Osteocyte (in vitro differentiated cells): Measurements from ENCODE around the gene EMC10. TPM values are rescaled to one million over a fixed set of nuclear protein-coding genes. Genes with fewer than 3 reads are reported as not detected.

Source experiments
- DNase-seq: peaks from one replicate; pipeline ENCODE4 v3.0.0; 2021; ENCODE audit warnings: mixed read lengths; ENCODE audit not compliant: unreplicated experiment; ENCODE audit errors: extremely low spot score
- H3K27ac Mint-ChIP-seq: one replicate; pipeline ENCODE4 v1.8.0; 2021; ENCODE audit warnings: mild to moderate bottlenecking, mixed read lengths; ENCODE audit not compliant: unreplicated experiment
- H3K27me3 Mint-ChIP-seq: one replicate; pipeline ENCODE4 v1.8.0; 2021; ENCODE audit warnings: mixed read lengths; ENCODE audit not compliant: unreplicated experiment
- H3K36me3 Mint-ChIP-seq: one replicate; pipeline ENCODE4 v1.8.0; 2021; ENCODE audit warnings: mixed read lengths; ENCODE audit not compliant: unreplicated experiment
- H3K4me1 Mint-ChIP-seq: one replicate; pipeline ENCODE4 v1.8.0; 2021; ENCODE audit warnings: mixed read lengths; ENCODE audit not compliant: unreplicated experiment
- H3K4me3 Mint-ChIP-seq: one replicate; pipeline ENCODE4 v1.8.0; 2021; ENCODE audit warnings: mild to moderate bottlenecking, moderate library complexity, mixed read lengths; ENCODE audit not compliant: unreplicated experiment
- H3K9me3 Mint-ChIP-seq: one replicate; pipeline ENCODE4 v1.8.0; 2021; ENCODE audit warnings: mixed read lengths; ENCODE audit not compliant: unreplicated experiment
- total RNA-seq: library from RNA; stranded (reverse); gene quantifications from 2 replicates; pipeline ENCODE4 v1.2.1, GENCODE V29; 2021
- TF ChIP-seq, protein P1 (sequence below): fragments of 200-600 bp; sonication (generic); IDR thresholded peaks from 2 replicates; pipeline ENCODE4 v1.5.0; 2021; ENCODE audit warnings: antibody characterized with exemption, mild to moderate bottlenecking, moderate library complexity

EMC10 gene
- total RNA-seq, 1 donor from 2014 or later: 172 TPM

DNA sequence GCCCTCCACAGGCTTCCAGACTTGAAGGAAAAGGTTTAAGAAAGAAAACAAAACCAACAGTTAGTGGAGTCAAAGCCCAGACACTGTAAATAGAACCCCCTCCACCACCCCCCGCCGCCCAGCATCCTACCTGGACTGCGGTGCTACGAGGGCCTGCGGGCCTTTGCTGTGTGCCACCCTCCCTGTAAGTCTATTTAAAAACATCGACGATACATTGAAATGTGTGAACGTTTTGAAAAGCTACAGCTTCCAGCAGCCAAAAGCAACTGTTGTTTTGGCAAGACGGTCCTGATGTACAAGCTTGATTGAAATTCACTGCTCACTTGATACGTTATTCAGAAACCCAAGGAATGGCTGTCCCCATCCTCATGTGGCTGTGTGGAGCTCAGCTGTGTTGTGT, 6.6 kb downstream of the EMC10 start:
- Mint-ChIP-seq H3K27me3 (peaks cover 4% of the 10 kb centered on the region), H3K9me3 (no peaks in the 10 kb centered on the region), H3K36me3 (peaks cover 21% of the 10 kb centered on the region), H3K27ac (no peak overlapping the region), H3K4me1 (no peaks in the 10 kb centered on the region), H3K4me3 (no peak overlapping the region)
- no peak for DNase-seq
- TF ChIP-seq, protein P1, sequence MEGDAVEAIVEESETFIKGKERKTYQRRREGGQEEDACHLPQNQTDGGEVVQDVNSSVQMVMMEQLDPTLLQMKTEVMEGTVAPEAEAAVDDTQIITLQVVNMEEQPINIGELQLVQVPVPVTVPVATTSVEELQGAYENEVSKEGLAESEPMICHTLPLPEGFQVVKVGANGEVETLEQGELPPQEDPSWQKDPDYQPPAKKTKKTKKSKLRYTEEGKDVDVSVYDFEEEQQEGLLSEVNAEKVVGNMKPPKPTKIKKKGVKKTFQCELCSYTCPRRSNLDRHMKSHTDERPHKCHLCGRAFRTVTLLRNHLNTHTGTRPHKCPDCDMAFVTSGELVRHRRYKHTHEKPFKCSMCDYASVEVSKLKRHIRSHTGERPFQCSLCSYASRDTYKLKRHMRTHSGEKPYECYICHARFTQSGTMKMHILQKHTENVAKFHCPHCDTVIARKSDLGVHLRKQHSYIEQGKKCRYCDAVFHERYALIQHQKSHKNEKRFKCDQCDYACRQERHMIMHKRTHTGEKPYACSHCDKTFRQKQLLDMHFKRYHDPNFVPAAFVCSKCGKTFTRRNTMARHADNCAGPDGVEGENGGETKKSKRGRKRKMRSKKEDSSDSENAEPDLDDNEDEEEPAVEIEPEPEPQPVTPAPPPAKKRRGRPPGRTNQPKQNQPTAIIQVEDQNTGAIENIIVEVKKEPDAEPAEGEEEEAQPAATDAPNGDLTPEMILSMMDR: no peak

DNA sequence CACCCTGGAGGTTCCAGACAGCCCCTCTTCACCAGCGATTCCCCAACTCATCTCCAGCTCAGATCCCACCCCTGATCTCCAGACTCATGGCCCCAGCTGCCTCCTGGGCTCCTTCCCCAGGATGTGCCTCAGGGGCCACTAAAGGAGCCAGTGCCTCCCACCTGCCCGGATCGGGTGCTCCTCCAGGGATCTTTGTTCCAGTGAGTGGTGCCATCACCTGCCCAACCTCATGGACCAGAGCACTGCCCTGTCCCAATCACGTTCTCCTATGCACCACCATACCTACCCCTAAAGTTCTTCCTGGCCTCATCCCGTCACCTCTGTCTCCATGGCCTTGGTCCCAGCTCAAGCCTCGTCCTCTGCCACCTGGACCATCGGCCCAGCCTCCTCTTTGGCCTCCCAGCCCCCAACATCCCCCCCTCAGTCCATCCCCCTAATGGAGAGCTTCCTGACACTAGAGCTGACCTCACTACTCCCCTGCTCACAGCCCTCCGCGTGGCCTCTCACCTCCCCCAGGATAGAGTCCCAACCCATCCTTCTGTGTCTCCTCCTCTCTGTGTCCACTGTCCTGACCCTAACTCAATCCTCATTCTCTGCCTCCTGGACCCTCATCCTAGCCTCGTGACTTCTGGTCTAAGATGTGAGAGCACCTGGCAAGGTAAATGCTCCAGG, 9.1 kb downstream of the EMC10 start:
- Mint-ChIP-seq H3K4me3 (no peak overlapping the region), H3K36me3 (peaks cover 18% of the 10 kb centered on the region), H3K9me3 (no peaks in the 10 kb centered on the region), H3K4me1 (no peaks in the 10 kb centered on the region), H3K27me3 (peaks cover 17% of the 10 kb centered on the region), H3K27ac (no peak overlapping the region)
- TF ChIP-seq, protein P1: no peak
- DNase-seq: no peak

DNA sequence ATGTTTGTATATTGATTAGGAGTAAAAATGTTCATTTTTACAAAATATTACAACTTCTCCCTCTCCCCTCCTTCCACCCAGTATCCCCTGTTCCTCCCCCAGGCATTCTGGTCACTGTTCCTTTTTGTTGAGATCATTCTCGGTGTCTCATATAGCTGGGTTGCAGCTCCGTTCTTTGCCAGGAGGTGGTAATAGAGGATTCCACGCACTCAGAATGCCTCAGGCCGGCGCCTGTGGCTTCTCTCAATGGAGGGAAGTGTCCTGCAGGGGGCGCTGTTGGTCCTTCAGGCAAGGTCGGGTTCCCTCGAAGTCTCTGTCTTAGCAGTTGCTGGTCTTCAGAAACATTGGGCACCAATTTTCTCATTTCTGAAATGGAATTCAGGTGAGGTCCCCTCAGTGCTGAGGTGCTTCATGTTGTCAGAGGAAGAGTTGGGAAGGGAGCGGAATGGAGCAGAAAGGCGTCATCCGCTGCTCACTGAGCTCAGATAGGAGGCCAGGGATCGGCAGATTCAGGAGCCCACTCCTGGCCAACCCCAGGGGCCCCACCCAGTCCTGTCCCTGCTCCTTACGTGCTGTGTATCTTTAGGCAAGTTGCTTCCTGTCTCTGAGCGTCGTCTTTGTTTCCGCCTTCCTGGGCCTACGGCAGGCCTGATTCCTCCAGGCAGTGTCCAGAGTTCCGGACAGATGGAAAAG, 10.7 kb downstream of the EMC10 start:
- Mint-ChIP-seq H3K27ac (no peak overlapping the region), H3K27me3 (peaks cover 31% of the 10 kb centered on the region), H3K9me3 (no peaks in the 10 kb centered on the region), H3K4me1 (peaks cover 5% of the 10 kb centered on the region), H3K36me3 (peaks cover 16% of the 10 kb centered on the region), H3K4me3 (no peak overlapping the region)
- TF ChIP-seq, protein P1: peak; percentile 51
- peak; percentile 81 for DNase-seq

DNA sequence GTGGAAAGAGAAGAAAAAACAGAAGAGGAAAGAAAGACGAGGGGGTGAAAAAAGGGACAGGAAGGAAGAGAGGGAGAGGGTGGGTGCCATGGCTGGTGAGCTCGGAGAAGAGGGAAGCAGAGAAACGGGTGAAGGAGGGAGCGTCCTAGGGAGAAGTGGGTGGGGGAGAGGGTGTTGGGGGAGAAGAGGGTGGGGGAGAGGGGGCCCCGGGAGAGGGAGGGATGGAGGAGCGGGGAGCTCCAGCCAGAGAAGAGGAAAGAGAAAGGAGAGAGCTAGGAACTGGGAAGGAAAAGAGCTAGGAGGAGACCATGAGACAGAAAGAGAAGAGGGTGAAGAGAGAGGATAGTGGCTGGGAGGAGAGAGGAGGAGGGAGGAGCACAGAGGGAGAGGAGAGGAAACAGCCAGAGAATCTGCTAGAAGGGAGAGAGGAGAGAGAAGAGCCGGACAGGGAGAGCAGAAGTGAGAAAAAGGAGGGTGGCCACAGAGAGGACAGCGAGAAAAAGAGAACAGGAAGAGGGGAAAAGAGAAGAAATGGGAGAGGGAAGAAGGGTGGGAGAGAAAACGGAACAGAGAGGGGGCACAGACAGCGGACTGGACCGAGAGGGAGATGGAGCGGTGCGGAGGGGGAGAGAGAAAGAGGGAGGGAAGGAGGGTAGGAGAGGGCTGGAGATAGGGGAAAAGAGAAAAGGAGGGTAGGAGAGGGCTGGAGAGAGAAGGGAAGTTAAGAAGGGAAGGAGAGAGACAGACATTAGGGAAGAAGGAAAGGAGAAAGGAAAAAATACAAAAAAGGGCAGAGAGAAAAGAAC, 12.3 kb downstream of the EMC10 start:
- Mint-ChIP-seq H3K27ac (no peak overlapping the region), H3K36me3 (peaks cover 8% of the 10 kb centered on the region), H3K27me3 (peaks cover 35% of the 10 kb centered on the region), H3K9me3 (no peaks in the 10 kb centered on the region), H3K4me1 (peaks cover 5% of the 10 kb centered on the region), H3K4me3 (no peak overlapping the region)
- TF ChIP-seq, protein P1: no peak
- no peak for DNase-seq
